ENCODE data around the gene MIPOL1. TPM values are rescaled to one million over a fixed set of nuclear protein-coding genes. Genes with fewer than 3 reads are reported as not detected.

Gene MIPOL1
- total and polyA plus RNA-seq, 2 of the 13 experiments (the other 11 are each of a cell fraction or from before 2014, with no cell fraction given), result 8.6 to 34.2 TPM

GRCh38 chr14:37594971-37595808 is 397.5 kb downstream of the MIPOL1 start, which contains the start of the genes FOXA1 and TTC6 (continued):
- TF ChIP-seq ZBTB26 (CRISPR knock-in tag; IDR thresholded peaks at IDR 0.05; ENCODE audit: borderline replicate concordance) (no peak; the same call in 1 of the 2 replicates), IKZF5 (CRISPR knock-in tag; IDR thresholded peaks at IDR 0.05) (no peak; the same call in 1 of the 2 replicates), RXRA (CRISPR knock-in tag; IDR thresholded peaks at IDR 0.05) (peak; percentile 61; the same call in 1 of the 2 replicates), HES4 (CRISPR knock-in tag; IDR thresholded peaks at IDR 0.05; ENCODE audit: borderline replicate concordance) (peak; percentile 82), KDM5B (CRISPR knock-in tag; IDR thresholded peaks at IDR 0.05; ENCODE audit: borderline replicate concordance) (no peak), SMAD3 (CRISPR knock-in tag; IDR thresholded peaks at IDR 0.05) (peak; percentile 73), NFYC (CRISPR knock-in tag; IDR thresholded peaks at IDR 0.05) (peak; percentile 47; the same call in 1 of the 2 replicates), TP53 (CRISPR knock-in tag; conservative IDR thresholded peaks at IDR 0.05) (0 out of 2 replicates have a peak, but pooled peaks have one; percentile 34), HNRNPK (IDR thresholded peaks at IDR 0.05; ENCODE audit: low read depth, low read length, poor library complexity, severe bottlenecking) (peak; percentile 86), MLLT10 (CRISPR knock-in tag; IDR thresholded peaks at IDR 0.05) (no peak), MXI1 (IDR thresholded peaks at IDR 0.05; ENCODE audit: borderline replicate concordance, low read depth, low read length) (peak; percentile 14; the same call in 1 of the 3 replicates), KAT2B (IDR thresholded peaks at IDR 0.05; ENCODE audit: borderline replicate concordance, low read depth, low read length) (no peak), ZNF251 (CRISPR knock-in tag; IDR thresholded peaks at IDR 0.05) (no peak), ZSCAN25 (CRISPR knock-in tag; IDR thresholded peaks at IDR 0.05) (peak; percentile 96)
- TF ChIP-seq, protein P1, sequence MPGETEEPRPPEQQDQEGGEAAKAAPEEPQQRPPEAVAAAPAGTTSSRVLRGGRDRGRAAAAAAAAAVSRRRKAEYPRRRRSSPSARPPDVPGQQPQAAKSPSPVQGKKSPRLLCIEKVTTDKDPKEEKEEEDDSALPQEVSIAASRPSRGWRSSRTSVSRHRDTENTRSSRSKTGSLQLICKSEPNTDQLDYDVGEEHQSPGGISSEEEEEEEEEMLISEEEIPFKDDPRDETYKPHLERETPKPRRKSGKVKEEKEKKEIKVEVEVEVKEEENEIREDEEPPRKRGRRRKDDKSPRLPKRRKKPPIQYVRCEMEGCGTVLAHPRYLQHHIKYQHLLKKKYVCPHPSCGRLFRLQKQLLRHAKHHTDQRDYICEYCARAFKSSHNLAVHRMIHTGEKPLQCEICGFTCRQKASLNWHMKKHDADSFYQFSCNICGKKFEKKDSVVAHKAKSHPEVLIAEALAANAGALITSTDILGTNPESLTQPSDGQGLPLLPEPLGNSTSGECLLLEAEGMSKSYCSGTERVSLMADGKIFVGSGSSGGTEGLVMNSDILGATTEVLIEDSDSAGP (CRISPR knock-in tag; IDR thresholded peaks at IDR 0.05; ENCODE audit: borderline replicate concordance), result no peak
- TF ChIP-seq, protein P2, sequence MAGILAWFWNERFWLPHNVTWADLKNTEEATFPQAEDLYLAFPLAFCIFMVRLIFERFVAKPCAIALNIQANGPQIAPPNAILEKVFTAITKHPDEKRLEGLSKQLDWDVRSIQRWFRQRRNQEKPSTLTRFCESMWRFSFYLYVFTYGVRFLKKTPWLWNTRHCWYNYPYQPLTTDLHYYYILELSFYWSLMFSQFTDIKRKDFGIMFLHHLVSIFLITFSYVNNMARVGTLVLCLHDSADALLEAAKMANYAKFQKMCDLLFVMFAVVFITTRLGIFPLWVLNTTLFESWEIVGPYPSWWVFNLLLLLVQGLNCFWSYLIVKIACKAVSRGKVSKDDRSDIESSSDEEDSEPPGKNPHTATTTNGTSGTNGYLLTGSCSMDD (CRISPR knock-in tag; IDR thresholded peaks at IDR 0.05), result no peak
- TF ChIP-seq, protein P3, sequence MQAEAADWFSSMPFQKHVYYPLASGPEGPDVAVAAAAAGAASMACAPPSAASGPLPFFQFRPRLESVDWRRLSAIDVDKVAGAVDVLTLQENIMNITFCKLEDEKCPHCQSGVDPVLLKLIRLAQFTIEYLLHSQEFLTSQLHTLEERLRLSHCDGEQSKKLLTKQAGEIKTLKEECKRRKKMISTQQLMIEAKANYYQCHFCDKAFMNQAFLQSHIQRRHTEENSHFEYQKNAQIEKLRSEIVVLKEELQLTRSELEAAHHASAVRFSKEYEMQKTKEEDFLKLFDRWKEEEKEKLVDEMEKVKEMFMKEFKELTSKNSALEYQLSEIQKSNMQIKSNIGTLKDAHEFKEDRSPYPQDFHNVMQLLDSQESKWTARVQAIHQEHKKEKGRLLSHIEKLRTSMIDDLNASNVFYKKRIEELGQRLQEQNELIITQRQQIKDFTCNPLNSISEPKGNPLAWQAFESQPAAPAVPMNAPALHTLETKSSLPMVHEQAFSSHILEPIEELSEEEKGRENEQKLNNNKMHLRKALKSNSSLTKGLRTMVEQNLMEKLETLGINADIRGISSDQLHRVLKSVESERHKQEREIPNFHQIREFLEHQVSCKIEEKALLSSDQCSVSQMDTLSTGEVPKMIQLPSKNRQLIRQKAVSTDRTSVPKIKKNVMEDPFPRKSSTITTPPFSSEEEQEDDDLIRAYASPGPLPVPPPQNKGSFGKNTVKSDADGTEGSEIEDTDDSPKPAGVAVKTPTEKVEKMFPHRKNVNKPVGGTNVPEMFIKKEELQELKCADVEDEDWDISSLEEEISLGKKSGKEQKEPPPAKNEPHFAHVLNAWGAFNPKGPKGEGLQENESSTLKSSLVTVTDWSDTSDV (CRISPR knock-in tag; IDR thresholded peaks at IDR 0.05), result no peak
